Astrocyte (in vitro differentiated cells and primary cell): ENCODE measurements around the gene ITGB2. TPM values are rescaled to one million over a fixed set of nuclear protein-coding genes. Genes with fewer than 3 reads are reported as not detected.

Source experiments
- DNase-seq: peaks from one replicate; pipeline ENCODE4 v3.0.0-alpha.2; 2010; ENCODE audit warnings: low read depth
- FAIRE-seq: peaks from 2 replicates; lab custom pipeline; 2011; peaks lifted over from hg19 to GRCh38; lab: Jason Lieb, UNC
- H2AFZ ChIP-seq: 2 replicates; pipeline ENCODE4 v1.6.0; 2012; ENCODE audit warnings: low read depth, low read length, inconsistent platforms
- H3K27ac ChIP-seq: 2 replicates; pipeline ENCODE4 v1.5.1; 2011; ENCODE audit warnings: low read depth, low read length, inconsistent platforms
- H3K27me3 ChIP-seq: 2 replicates; pipeline ENCODE4 v1.6.0; 2011; ENCODE audit warnings: low read length, inconsistent platforms; ENCODE audit not compliant: insufficient read depth
- H3K36me3 ChIP-seq: 2 replicates; pipeline ENCODE4 v1.5.1; 2011; ENCODE audit warnings: low read length, inconsistent platforms; ENCODE audit not compliant: insufficient read depth
- H3K4me1 ChIP-seq: 2 replicates; pipeline ENCODE4 v1.5.1; 2011; ENCODE audit warnings: low read length, inconsistent platforms; ENCODE audit not compliant: insufficient read depth
- H3K4me2 ChIP-seq: 2 replicates; pipeline ENCODE4 v1.6.0; 2012; ENCODE audit warnings: low read length, inconsistent platforms
- H3K4me3 ChIP-seq: 2 replicates; pipeline ENCODE4 v1.5.1; 2011; ENCODE audit warnings: low read depth, mild to moderate bottlenecking, low read length, inconsistent platforms; ENCODE audit not compliant: insufficient read depth
- H3K79me2 ChIP-seq: 2 replicates; pipeline ENCODE4 v1.6.0; 2012; ENCODE audit warnings: mild to moderate bottlenecking, low read length, inconsistent platforms; ENCODE audit not compliant: insufficient read depth
- H3K9ac ChIP-seq: 2 replicates; pipeline ENCODE4 v1.6.0; 2012; ENCODE audit warnings: mild to moderate bottlenecking, low read length, inconsistent platforms
- H3K9me3 ChIP-seq: 2 replicates; pipeline ENCODE4 v1.5.1; 2012; ENCODE audit warnings: low read depth, mild to moderate bottlenecking, low read length, inconsistent platforms; ENCODE audit not compliant: insufficient read depth
- H4K20me1 ChIP-seq: 2 replicates; pipeline ENCODE4 v1.6.0; 2012; ENCODE audit warnings: low read length, inconsistent platforms; ENCODE audit not compliant: insufficient read depth
- H3K27ac Mint-ChIP-seq: one replicate; pipeline ENCODE4 v1.8.0; 2021; ENCODE audit warnings: mild to moderate bottlenecking, mixed read lengths; ENCODE audit not compliant: unreplicated experiment
- H3K27me3 Mint-ChIP-seq: one replicate; pipeline ENCODE4 v1.8.0; 2021; ENCODE audit warnings: low read depth, mixed read lengths; ENCODE audit not compliant: unreplicated experiment
- H3K36me3 Mint-ChIP-seq: one replicate; pipeline ENCODE4 v1.8.0; 2021; ENCODE audit warnings: low read depth, mixed read lengths; ENCODE audit not compliant: unreplicated experiment
- H3K4me1 Mint-ChIP-seq: one replicate; pipeline ENCODE4 v1.8.0; 2021; ENCODE audit warnings: low read depth, mixed read lengths; ENCODE audit not compliant: unreplicated experiment
- H3K4me3 Mint-ChIP-seq: one replicate; pipeline ENCODE4 v1.8.0; 2021; ENCODE audit warnings: mild to moderate bottlenecking, moderate library complexity, mixed read lengths; ENCODE audit not compliant: unreplicated experiment
- H3K9me3 Mint-ChIP-seq: one replicate; pipeline ENCODE4 v1.8.0; 2021; ENCODE audit warnings: mild to moderate bottlenecking, mixed read lengths; ENCODE audit not compliant: unreplicated experiment
- EZH2 ChIP-seq: IDR thresholded peaks from 2 replicates; pipeline ENCODE4 v1.6.1; 2012; ENCODE audit warnings: mild to moderate bottlenecking, low read length, inconsistent platforms; ENCODE audit not compliant: insufficient read depth
- total RNA-seq: library from RNA; stranded (reverse); gene quantifications from 2 replicates; pipeline ENCODE4 v1.2.1, GENCODE V29; 2021
- TF ChIP-seq, protein P1 (sequence below): IDR thresholded peaks from 2 replicates; pipeline ENCODE4 v1.5.1; 2011; ENCODE audit warnings: low read depth, mild to moderate bottlenecking, inconsistent platforms, low read length, moderate library complexity; ENCODE audit not compliant: insufficient read depth

Gene ITGB2
- total RNA-seq, 1 donor from 2014 or later = 0.61 TPM

- Histone ChIP-seq H3K27ac (no peak overlapping the region), H3K79me2 (peaks cover 60% of the 10 kb centered on the region), H2AFZ (no peak overlapping the region), H4K20me1 (peaks cover 39% of the 10 kb centered on the region), H3K4me3 (no peak overlapping the region), H3K27me3 (no peaks in the 10 kb centered on the region), H3K4me1 (peaks cover 47% of the 10 kb centered on the region), H3K9me3 (no peaks in the 10 kb centered on the region), H3K36me3 (peaks cover 6% of the 10 kb centered on the region), H3K4me2 (peak overlapping the region; percentile 69), H3K9ac (no peak overlapping the region)
- FAIRE-seq = no peak
- peaks cover 54% of the 10 kb centered on the region for H3K4me1 Mint-ChIP-seq
- no peak for DNase-seq
- no peaks in the 10 kb centered on the region for H3K9me3 Mint-ChIP-seq
- peaks cover 3% of the 10 kb centered on the region for H3K36me3 Mint-ChIP-seq
- peak overlapping the region; percentile 93 for H3K27ac Mint-ChIP-seq
- H3K4me3 Mint-ChIP-seq = no peak overlapping the region
- TF ChIP-seq, protein P1, sequence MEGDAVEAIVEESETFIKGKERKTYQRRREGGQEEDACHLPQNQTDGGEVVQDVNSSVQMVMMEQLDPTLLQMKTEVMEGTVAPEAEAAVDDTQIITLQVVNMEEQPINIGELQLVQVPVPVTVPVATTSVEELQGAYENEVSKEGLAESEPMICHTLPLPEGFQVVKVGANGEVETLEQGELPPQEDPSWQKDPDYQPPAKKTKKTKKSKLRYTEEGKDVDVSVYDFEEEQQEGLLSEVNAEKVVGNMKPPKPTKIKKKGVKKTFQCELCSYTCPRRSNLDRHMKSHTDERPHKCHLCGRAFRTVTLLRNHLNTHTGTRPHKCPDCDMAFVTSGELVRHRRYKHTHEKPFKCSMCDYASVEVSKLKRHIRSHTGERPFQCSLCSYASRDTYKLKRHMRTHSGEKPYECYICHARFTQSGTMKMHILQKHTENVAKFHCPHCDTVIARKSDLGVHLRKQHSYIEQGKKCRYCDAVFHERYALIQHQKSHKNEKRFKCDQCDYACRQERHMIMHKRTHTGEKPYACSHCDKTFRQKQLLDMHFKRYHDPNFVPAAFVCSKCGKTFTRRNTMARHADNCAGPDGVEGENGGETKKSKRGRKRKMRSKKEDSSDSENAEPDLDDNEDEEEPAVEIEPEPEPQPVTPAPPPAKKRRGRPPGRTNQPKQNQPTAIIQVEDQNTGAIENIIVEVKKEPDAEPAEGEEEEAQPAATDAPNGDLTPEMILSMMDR = no peak
- no peak for TF ChIP-seq EZH2
- H3K27me3 Mint-ChIP-seq = no peaks in the 10 kb centered on the region
Measured at GRCh38 chr21:44959376-44960091, 38.8 kb upstream of the ITGB2 start.

- Mint-ChIP-seq H3K4me3 (peak overlapping the region; percentile 27), H3K27ac (peak overlapping the region; percentile 93), H3K4me1 (peaks cover 47% of the 10 kb centered on the region), H3K9me3 (no peaks in the 10 kb centered on the region), H3K27me3 (no peaks in the 10 kb centered on the region), H3K36me3 (peaks cover 3% of the 10 kb centered on the region)
- TF ChIP-seq, protein P1 = no peak
- TF ChIP-seq EZH2 = no peak
- peak overlapping the region; percentile 69 for H3K4me2 ChIP-seq
- H3K4me3 ChIP-seq = no peak overlapping the region
- peaks cover 47% of the 10 kb centered on the region for H3K4me1 ChIP-seq
- peaks cover 6% of the 10 kb centered on the region for H3K36me3 ChIP-seq
- no peaks in the 10 kb centered on the region for H3K27me3 ChIP-seq
- H3K79me2 ChIP-seq = peaks cover 61% of the 10 kb centered on the region
- peak; percentile 79 for FAIRE-seq
- H4K20me1 ChIP-seq = peaks cover 48% of the 10 kb centered on the region
- H3K9me3 ChIP-seq = no peaks in the 10 kb centered on the region
- no peak overlapping the region for H2AFZ ChIP-seq
- peak; percentile 49 for DNase-seq
- H3K9ac ChIP-seq = no peak overlapping the region
- peak overlapping the region; percentile 28 for H3K27ac ChIP-seq
Measured at GRCh38 chr21:44958471-44959191, 37.9 kb upstream of the ITGB2 start.
